NCI-H510A (cell line): ENCODE results near the gene FGGY.

Experiments used
- DNase-seq: peaks from one replicate; lab custom pipeline; 2025; lab: John Stamatoyannopoulos, UW

The FGGY gene

GRCh38 chr1:59768792-59769735, 472.2 kb downstream of the FGGY start:
- peak; percentile 40 for DNase-seq

GRCh38 chr1:59769736-59770095, 472.8 kb downstream of the FGGY start:
- DNase-seq = no peak

GRCh38 chr1:59771361-59771760, 474.5 kb downstream of the FGGY start:
- no peak for DNase-seq

- no peak for DNase-seq
These were observed 478.6 kb downstream of the FGGY start for GRCh38 chr1:59775480-59775879.

GRCh38 chr1:59776960-59777852, 480.3 kb downstream of the FGGY start:
- DNase-seq = no peak

GRCh38 chr1:59779949-59780348, 483.1 kb downstream of the FGGY start:
- DNase-seq = no peak

- no peak for DNase-seq
These were observed 491.9 kb downstream of the FGGY start for GRCh38 chr1:59788825-59789224.

GRCh38 chr1:59798600-59798999, 501.7 kb downstream of the FGGY start:
- DNase-seq = no peak

GRCh38 chr1:59803458-59804038, 506.7 kb downstream of the FGGY start:
- DNase-seq = no peak

- DNase-seq = no peak
These were observed 507.4 kb downstream of the FGGY start for GRCh38 chr1:59804301-59804700.

- DNase-seq = no peak
These were observed 508.7 kb downstream of the FGGY start for GRCh38 chr1:59805554-59805953.
